K562 (cell line): ENCODE measurements around the gene NUTF2. TPM values are rescaled to one million over a fixed set of nuclear protein-coding genes. Genes with fewer than 3 reads are reported as not detected.

Source experiments
- ERF ChIP-seq: fragments of 450-650 bp; formaldehyde crosslinking; IDR thresholded peaks from 2 replicates; pipeline ENCODE4 v1.4.0; 2020; ENCODE audit warnings: mild to moderate bottlenecking, mixed read lengths
- HES1 ChIP-seq: fragments of 450-650 bp; IDR thresholded peaks from 2 replicates; pipeline ENCODE4 v1.6.1; 2016; ENCODE audit warnings: low read depth, mild to moderate bottlenecking, moderate library complexity
- KDM5B ChIP-seq: fragments of 200-600 bp; sonication (generic); IDR thresholded peaks from 2 replicates; pipeline ENCODE4 v1.6.1; 2012; ENCODE audit warnings: low read depth, mild to moderate bottlenecking, moderate library complexity, low read length, control low read depth, inconsistent platforms; ENCODE audit not compliant: insufficient replicate concordance
- KLF16 ChIP-seq: IDR thresholded peaks from 2 replicates; pipeline ENCODE4 v1.6.1; 2016; ENCODE audit warnings: antibody characterized with exemption
- NCOA1 ChIP-seq: fragments of 450-650 bp; IDR thresholded peaks from 2 replicates; pipeline ENCODE4 v1.6.1; 2016; ENCODE audit warnings: low read depth
- OTX1 ChIP-seq: fragments of 450-650 bp; formaldehyde crosslinking; IDR thresholded peaks from 2 replicates; pipeline ENCODE4 v1.4.0; 2022; ENCODE audit warnings: mild to moderate bottlenecking
- POLR2G ChIP-seq: fragments of 200-400 bp; formaldehyde crosslinking; IDR thresholded peaks from 2 replicates; pipeline ENCODE4 v1.6.1; 2017; ENCODE audit warnings: low read depth, mild to moderate bottlenecking, antibody characterized with exemption, low read length, moderate library complexity
- PTTG1 ChIP-seq: fragments of 450-650 bp; IDR thresholded peaks from 2 replicates; pipeline ENCODE4 v1.6.1; 2016; ENCODE audit warnings: low read depth, mild to moderate bottlenecking, missing genetic modification characterization, missing compliant biosample characterization
- SIN3B ChIP-seq: fragments of 450-650 bp; IDR thresholded peaks from 2 replicates; pipeline ENCODE4 v1.6.1; 2017; ENCODE audit warnings: low read depth, mild to moderate bottlenecking, moderate library complexity
- STAT5A ChIP-seq: IDR thresholded peaks from 2 replicates; pipeline ENCODE4 v1.6.1; 2012; ENCODE audit warnings: low read length, inconsistent platforms, borderline replicate concordance
- THRA ChIP-seq: fragments of 450-650 bp; IDR thresholded peaks from 2 replicates; pipeline ENCODE4 v1.6.1; 2017; ENCODE audit warnings: mild to moderate bottlenecking, moderate library complexity
- THRAP3 ChIP-seq: fragments of 450-650 bp; IDR thresholded peaks from 2 replicates; pipeline ENCODE4 v1.6.1; 2016; ENCODE audit warnings: mild to moderate bottlenecking, inconsistent platforms, borderline replicate concordance
- U2AF1 ChIP-seq: fragments of 200-400 bp; formaldehyde crosslinking; optimal IDR thresholded peaks from 2 replicates; pipeline ENCODE3; 2017; ENCODE audit warnings: mild to moderate bottlenecking, low read depth, low read length, moderate library complexity
- ZKSCAN1 ChIP-seq: fragments of 150-350 bp; IDR thresholded peaks from 2 replicates; pipeline ENCODE4 v1.6.1; 2016; ENCODE audit warnings: low read depth, low read length
- ZNF197 ChIP-seq: fragments of 200-800 bp; sonication (Bioruptor generic); IDR thresholded peaks from 2 replicates; pipeline ENCODE4 v1.6.1; 2016; ENCODE audit warnings: low read depth, missing genetic modification characterization, missing compliant biosample characterization
- ZNF551 ChIP-seq: fragments of 250-450 bp; sonication (Bioruptor Pico); IDR thresholded peaks from 2 replicates; pipeline ENCODE4 v1.5.0; 2021; ENCODE audit warnings: mild to moderate bottlenecking, moderate library complexity
- ZNF561 ChIP-seq: fragments of 450-650 bp; formaldehyde crosslinking; conservative IDR thresholded peaks from 2 replicates; pipeline ENCODE4 v1.4.0; 2020; ENCODE audit warnings: mild to moderate bottlenecking, moderate library complexity
- ZNF668 ChIP-seq: fragments of 250-450 bp; sonication (Bioruptor Pico); IDR thresholded peaks from 2 replicates; pipeline ENCODE4 v1.8.0; 2022; ENCODE audit warnings: mild to moderate bottlenecking, inconsistent platforms
- ZNF830 ChIP-seq: fragments of 250-450 bp; sonication (Bioruptor Pico); IDR thresholded peaks from 2 replicates; pipeline ENCODE4 v1.5.0; 2021; ENCODE audit warnings: mild to moderate bottlenecking
- polyA plus RNA-seq, 8 experiments: library from polyadenylated mRNA; depleted of rRNA in 4 of 8; stranded (reverse) in 5 of 8; unstranded in 3 of 8; fragments of >200 nt; fragmentation: Nextera tagmentation in 2 of 8; fragmentation: Illumina TruSeq in 1 of 8; extraction: Ambion mirVana in 2 of 8; extraction: Trizol in 1 of 8; gene quantifications; 2 replicates each; pipeline versions ENCODE4 v1.2.1 to v1.2.3, GENCODE V29; 2011 to 2014; ENCODE audit warnings: inconsistent platforms in 1 of 8, missing spikeins in 1 of 8
- total RNA-seq, 7 experiments: library from RNA; depleted of rRNA in 6 of 7; stranded (reverse); fragments of >200 nt in 6 of 7; fragmentation: Illumina TruSeq in 2 of 7; extraction: Trizol in 2 of 7; gene quantifications; 2 replicates each; pipeline versions ENCODE4 v1.2.1 to v1.2.3, GENCODE V29; 2011 to 2021; ENCODE audit warnings: low replicate concordance in 1 of 7
- TF ChIP-seq, protein P1 (sequence below): sonication (generic); formaldehyde crosslinking; IDR thresholded peaks from 2 replicates; pipeline ENCODE4 v1.8.0; 2022; ENCODE audit warnings: missing genetic modification reagents, mild to moderate bottlenecking, borderline replicate concordance
- TF ChIP-seq, protein P2 (sequence below): fragments of 450-650 bp; IDR thresholded peaks from 2 replicates; pipeline ENCODE4 v1.6.1; 2016

Gene NUTF2
- total and polyA plus RNA-seq, 9 of the 15 experiments (the other 6 are each of a cell fraction or from before 2014, with no cell fraction given) = 106 to 248 (median 147) TPM

- TF ChIP-seq HES1 = no peak
- TF ChIP-seq SIN3B = peak; percentile 92
- TF ChIP-seq OTX1 (CRISPR knock-in tag) = no peak
- no peak for TF ChIP-seq STAT5A
- TF ChIP-seq PTTG1 (tag) = no peak
- TF ChIP-seq ZNF197 (CRISPR knock-in tag) = no peak
- TF ChIP-seq THRA = no peak
- TF ChIP-seq ZNF668 (CRISPR knock-in tag) = 0 out of 2 replicates have a peak, but pooled peaks have one; percentile 23
- TF ChIP-seq ERF (CRISPR knock-in tag) = peak; percentile 88
- TF ChIP-seq THRAP3 = no peak
- peak; percentile 44 for TF ChIP-seq U2AF1
- no peak for TF ChIP-seq ZNF551 (CRISPR knock-in tag)
- no peak for TF ChIP-seq KLF16
- TF ChIP-seq ZKSCAN1 = no peak
- no peak for TF ChIP-seq ZNF561 (CRISPR knock-in tag)
- TF ChIP-seq NCOA1 = no peak
- TF ChIP-seq, protein P1, sequence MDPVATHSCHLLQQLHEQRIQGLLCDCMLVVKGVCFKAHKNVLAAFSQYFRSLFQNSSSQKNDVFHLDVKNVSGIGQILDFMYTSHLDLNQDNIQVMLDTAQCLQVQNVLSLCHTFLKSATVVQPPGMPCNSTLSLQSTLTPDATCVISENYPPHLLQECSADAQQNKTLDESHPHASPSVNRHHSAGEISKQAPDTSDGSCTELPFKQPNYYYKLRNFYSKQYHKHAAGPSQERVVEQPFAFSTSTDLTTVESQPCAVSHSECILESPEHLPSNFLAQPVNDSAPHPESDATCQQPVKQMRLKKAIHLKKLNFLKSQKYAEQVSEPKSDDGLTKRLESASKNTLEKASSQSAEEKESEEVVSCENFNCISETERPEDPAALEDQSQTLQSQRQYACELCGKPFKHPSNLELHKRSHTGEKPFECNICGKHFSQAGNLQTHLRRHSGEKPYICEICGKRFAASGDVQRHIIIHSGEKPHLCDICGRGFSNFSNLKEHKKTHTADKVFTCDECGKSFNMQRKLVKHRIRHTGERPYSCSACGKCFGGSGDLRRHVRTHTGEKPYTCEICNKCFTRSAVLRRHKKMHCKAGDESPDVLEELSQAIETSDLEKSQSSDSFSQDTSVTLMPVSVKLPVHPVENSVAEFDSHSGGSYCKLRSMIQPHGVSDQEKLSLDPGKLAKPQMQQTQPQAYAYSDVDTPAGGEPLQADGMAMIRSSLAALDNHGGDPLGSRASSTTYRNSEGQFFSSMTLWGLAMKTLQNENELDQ = no peak
- TF ChIP-seq POLR2G = peak; percentile 93
- TF ChIP-seq KDM5B = peak; percentile 74
- TF ChIP-seq ZNF830 (CRISPR knock-in tag) = 0 out of 2 replicates have a peak, but pooled peaks have one; percentile 15
- TF ChIP-seq, protein P2, sequence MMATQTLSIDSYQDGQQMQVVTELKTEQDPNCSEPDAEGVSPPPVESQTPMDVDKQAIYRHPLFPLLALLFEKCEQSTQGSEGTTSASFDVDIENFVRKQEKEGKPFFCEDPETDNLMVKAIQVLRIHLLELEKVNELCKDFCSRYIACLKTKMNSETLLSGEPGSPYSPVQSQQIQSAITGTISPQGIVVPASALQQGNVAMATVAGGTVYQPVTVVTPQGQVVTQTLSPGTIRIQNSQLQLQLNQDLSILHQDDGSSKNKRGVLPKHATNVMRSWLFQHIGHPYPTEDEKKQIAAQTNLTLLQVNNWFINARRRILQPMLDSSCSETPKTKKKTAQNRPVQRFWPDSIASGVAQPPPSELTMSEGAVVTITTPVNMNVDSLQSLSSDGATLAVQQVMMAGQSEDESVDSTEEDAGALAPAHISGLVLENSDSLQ = peak; percentile 99
These were observed 46.4 kb downstream of the NUTF2 start, which contains the start of gene PSKH1 (continued) for GRCh38 chr16:67892899-67893742.
